GM13976 (cell line): ENCODE results near the gene AIFM3.
A peak's percentile ranks its signal among the peaks of the same experiment; 100 is the strongest.

Experiments used
- DNase-seq: peaks from one replicate; pipeline ENCODE4 v3.0.0; 2012; ENCODE audit warnings: low spot score
- in situ Hi-C: fragments of 300-500 bp; cut with MboI; formaldehyde crosslinking; loops from one replicate; pipeline ENCODE4 v1.12.0; 2022; ENCODE audit warnings: low sequenced_read_pairs, mixed read lengths, inconsistent platforms; ENCODE audit not compliant: unreplicated experiment
- TF ChIP-seq, protein P1 (sequence below): IDR thresholded peaks from 2 replicates; pipeline ENCODE4 v1.5.1; 2012; ENCODE audit warnings: borderline replicate concordance, mild to moderate bottlenecking; ENCODE audit not compliant: insufficient read depth; ENCODE audit errors: extremely low read depth, missing control alignments, control extremely low read depth

The AIFM3 gene

DNA sequence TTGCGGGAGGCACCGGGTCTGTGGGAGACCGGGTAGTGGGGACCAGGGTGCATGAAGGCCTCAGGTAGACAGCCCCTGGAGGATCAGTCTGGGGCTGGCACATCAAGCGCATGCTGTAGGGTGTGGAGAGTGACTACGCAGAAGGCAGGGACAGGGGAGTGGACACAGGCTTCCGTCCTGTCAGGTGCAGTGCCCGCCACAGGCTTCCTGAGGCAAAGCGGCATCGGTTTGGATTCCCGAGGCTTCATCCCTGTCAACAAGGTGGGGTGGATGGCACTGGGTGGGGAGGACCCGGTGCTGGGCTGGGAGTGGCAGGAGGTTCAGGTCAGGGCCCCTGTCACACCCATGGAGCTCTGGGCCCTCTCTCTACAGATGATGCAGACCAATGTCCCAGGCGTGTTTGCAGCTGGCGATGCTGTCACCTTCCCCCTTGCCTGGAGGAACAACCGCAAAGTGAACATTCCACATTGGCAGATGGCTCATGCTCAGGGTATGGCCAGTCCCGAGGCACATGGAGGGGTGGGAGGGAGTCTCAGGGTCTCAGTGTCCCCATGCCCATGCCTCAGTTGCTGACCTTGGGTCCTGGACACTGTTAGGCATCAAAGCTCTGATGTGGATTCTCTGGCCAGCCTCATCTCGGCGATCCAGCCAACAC is 10.6 kb downstream of the AIFM3 start:
- no peak for DNase-seq
- TF ChIP-seq, protein P1, sequence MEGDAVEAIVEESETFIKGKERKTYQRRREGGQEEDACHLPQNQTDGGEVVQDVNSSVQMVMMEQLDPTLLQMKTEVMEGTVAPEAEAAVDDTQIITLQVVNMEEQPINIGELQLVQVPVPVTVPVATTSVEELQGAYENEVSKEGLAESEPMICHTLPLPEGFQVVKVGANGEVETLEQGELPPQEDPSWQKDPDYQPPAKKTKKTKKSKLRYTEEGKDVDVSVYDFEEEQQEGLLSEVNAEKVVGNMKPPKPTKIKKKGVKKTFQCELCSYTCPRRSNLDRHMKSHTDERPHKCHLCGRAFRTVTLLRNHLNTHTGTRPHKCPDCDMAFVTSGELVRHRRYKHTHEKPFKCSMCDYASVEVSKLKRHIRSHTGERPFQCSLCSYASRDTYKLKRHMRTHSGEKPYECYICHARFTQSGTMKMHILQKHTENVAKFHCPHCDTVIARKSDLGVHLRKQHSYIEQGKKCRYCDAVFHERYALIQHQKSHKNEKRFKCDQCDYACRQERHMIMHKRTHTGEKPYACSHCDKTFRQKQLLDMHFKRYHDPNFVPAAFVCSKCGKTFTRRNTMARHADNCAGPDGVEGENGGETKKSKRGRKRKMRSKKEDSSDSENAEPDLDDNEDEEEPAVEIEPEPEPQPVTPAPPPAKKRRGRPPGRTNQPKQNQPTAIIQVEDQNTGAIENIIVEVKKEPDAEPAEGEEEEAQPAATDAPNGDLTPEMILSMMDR = no peak
- in situ Hi-C loops = no loop called here

DNA sequence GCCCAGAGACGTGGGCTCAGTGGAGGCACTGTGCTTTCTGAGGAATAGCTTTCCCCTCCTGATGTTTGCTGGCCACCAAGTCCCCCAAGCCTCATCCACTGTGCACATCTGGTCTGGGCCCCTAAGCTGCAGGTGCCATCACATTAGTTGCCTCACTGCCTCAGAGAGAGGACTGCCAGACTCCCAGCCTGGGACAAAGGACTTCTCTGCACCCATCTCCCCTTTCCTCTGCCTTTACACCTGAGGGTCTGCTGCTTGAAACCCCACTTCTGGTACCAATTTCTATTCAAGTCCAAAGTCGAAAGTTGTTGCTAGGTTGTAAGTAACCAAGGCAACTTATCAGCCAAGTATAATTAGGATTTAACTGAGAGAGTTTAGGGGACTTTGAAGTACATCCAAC is 11.4 kb downstream of the AIFM3 start:
- no peak for DNase-seq
- in situ Hi-C loops = no loop called here
- TF ChIP-seq, protein P1 = no peak

- peak; percentile 89 for DNase-seq
- in situ Hi-C loops = no loop called here
- TF ChIP-seq, protein P1 = no peak
These were observed 12.3 kb downstream of the AIFM3 start for GRCh38 chr22:20979243-20979809.

DNA sequence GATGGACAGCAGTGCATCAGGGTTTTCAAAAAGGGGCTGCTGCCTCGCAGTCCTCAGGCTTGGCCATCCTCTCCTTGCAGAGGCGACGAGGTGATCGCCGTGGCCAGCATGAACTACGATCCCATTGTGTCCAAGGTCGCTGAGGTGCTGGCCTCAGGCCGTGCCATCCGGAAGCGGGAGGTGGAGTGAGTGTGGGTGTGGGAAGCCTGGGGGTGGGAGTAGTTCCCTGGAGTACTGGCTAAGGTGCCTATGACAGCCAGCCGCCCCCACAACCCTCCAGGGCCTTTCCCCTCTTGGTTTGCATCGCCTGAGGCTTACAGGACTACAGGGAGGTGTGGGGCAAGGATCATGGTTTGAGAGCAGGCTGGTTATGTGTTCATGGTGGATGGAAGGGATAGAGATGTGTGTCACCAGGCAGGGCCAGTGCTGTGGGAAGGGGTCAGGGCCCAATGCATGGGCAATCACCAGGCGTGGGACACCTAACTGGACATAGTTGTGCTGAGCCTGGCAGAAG is 12.9 kb downstream of the AIFM3 start:
- in situ Hi-C loops = no loop called here
- TF ChIP-seq, protein P1 = no peak
- DNase-seq = no peak

GRCh38 chr22:20980523-20980922 is 13.5 kb downstream of the AIFM3 start:
- in situ Hi-C loops = no loop called here
- TF ChIP-seq, protein P1 = no peak
- no peak for DNase-seq

- TF ChIP-seq, protein P1 = no peak
- in situ Hi-C loops = no loop called here
- DNase-seq = no peak
These were observed 14.1 kb downstream of the AIFM3 start for GRCh38 chr22:20980938-20981722.
